Fibroblast of pulmonary artery (primary cell): ENCODE data around the gene CD177.

Source experiments
- DNase-seq: peaks from one replicate; pipeline ENCODE4 v3.0.0-alpha.2; 2010; ENCODE audit warnings: low read depth
- H3K4me3 ChIP-seq: replicated peaks from 2 replicates; pipeline ENCODE4 v1.5.1; 2011; ENCODE audit warnings: low read depth, mild to moderate bottlenecking, control low read depth, low read length, moderate library complexity
- CTCF ChIP-seq: IDR thresholded peaks from 2 replicates; pipeline ENCODE4 v1.5.1; 2011; ENCODE audit warnings: mild to moderate bottlenecking, control low read depth, low read length, inconsistent platforms; ENCODE audit errors: missing control alignments

Gene CD177

GRCh38 chr19:43353606-43354304, at the start of gene CD177:
Gene CD177, plus strand, starts transcription at chr19:43353686. Its CDS starts 29 bp downstream, at chr19:43353715.
- no peak for TF ChIP-seq CTCF
- no peak for DNase-seq
- H3K4me3 ChIP-seq = no peak within 1 kb of the TSS

GRCh38 chr19:43305642-43306041, 47.8 kb upstream of the CD177 start:
- no peak for DNase-seq
- TF ChIP-seq CTCF = no peak
- H3K4me3 ChIP-seq = no peak overlapping the region

- no peak for DNase-seq
- H3K4me3 ChIP-seq = no peak overlapping the region
- TF ChIP-seq CTCF = no peak
Measured at GRCh38 chr19:43306097-43306496, 47.4 kb upstream of the CD177 start.

GRCh38 chr19:43308244-43308815, 45.2 kb upstream of the CD177 start:
- H3K4me3 ChIP-seq = no peak overlapping the region
- TF ChIP-seq CTCF = no peak
- no peak for DNase-seq

- H3K4me3 ChIP-seq = no peak overlapping the region
- no peak for TF ChIP-seq CTCF
- DNase-seq = no peak
Measured at GRCh38 chr19:43309466-43309865, 44.0 kb upstream of the CD177 start.

- no peak for DNase-seq
- no peak overlapping the region for H3K4me3 ChIP-seq
- TF ChIP-seq CTCF = no peak
Measured at GRCh38 chr19:43310221-43310620, 43.3 kb upstream of the CD177 start.

GRCh38 chr19:43311256-43311655, 42.2 kb upstream of the CD177 start:
- no peak for TF ChIP-seq CTCF
- DNase-seq = no peak
- H3K4me3 ChIP-seq = no peak overlapping the region
